Measurements from ENCODE around the gene FOXQ1. TPM values are rescaled to one million over a fixed set of nuclear protein-coding genes. Genes with fewer than 3 reads are reported as not detected.

Gene FOXQ1
- total and polyA plus RNA-seq, 2 of the 13 experiments (the other 11 are each of a cell fraction or from before 2014, with no cell fraction given) = 35.2 to 39.8 TPM

GRCh38 chr6:1263039-1263849 is 48.7 kb upstream of the FOXQ1 start (continued):
- TF ChIP-seq ZNF615 (CRISPR knock-in tag; IDR thresholded peaks at IDR 0.05; ENCODE audit: borderline replicate concordance) = no peak
- peak; percentile 93; the same call in 1 of the 2 replicates for TF ChIP-seq SMAD1 (CRISPR knock-in tag; IDR thresholded peaks at IDR 0.05; ENCODE audit: borderline replicate concordance, low read depth)
- TF ChIP-seq NR3C1 (CRISPR knock-in tag; IDR thresholded peaks at IDR 0.05) = no peak
- TF ChIP-seq ZNF678 (CRISPR knock-in tag; IDR thresholded peaks at IDR 0.05) = no peak
- no peak for TF ChIP-seq ZBTB21 (CRISPR knock-in tag; IDR thresholded peaks at IDR 0.05)
- TF ChIP-seq, protein P1, sequence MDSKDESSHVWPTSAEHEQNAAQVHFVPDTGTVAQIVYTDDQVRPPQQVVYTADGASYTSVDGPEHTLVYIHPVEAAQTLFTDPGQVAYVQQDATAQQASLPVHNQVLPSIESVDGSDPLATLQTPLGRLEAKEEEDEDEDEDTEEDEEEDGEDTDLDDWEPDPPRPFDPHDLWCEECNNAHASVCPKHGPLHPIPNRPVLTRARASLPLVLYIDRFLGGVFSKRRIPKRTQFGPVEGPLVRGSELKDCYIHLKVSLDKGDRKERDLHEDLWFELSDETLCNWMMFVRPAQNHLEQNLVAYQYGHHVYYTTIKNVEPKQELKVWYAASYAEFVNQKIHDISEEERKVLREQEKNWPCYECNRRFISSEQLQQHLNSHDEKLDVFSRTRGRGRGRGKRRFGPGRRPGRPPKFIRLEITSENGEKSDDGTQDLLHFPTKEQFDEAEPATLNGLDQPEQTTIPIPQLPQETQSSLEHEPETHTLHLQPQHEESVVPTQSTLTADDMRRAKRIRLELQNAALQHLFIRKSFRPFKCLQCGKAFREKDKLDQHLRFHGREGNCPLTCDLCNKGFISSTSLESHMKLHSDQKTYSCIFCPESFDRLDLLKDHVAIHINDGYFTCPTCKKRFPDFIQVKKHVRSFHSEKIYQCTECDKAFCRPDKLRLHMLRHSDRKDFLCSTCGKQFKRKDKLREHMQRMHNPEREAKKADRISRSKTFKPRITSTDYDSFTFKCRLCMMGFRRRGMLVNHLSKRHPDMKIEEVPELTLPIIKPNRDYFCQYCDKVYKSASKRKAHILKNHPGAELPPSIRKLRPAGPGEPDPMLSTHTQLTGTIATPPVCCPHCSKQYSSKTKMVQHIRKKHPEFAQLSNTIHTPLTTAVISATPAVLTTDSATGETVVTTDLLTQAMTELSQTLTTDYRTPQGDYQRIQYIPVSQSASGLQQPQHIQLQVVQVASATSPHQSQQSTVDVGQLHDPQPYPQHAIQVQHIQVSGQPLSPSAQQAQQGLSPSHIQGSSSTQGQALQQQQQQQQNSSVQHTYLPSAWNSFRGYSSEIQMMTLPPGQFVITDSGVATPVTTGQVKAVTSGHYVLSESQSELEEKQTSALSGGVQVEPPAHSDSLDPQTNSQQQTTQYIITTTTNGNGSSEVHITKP (CRISPR knock-in tag; IDR thresholded peaks at IDR 0.05; ENCODE audit: low read depth) = peak; percentile 39
- no peak for TF ChIP-seq SNAPC2 (CRISPR knock-in tag; IDR thresholded peaks at IDR 0.05)
- no peak; the same call in 1 of the 2 replicates for TF ChIP-seq NFYC (CRISPR knock-in tag; IDR thresholded peaks at IDR 0.05)
- no peak for TF ChIP-seq RFX5 (IDR thresholded peaks at IDR 0.05; ENCODE audit: low read depth, low read length)
- TF ChIP-seq JUN (CRISPR knock-in tag; IDR thresholded peaks at IDR 0.05) = no peak
- TF ChIP-seq ZNF260 (CRISPR knock-in tag; IDR thresholded peaks at IDR 0.05; ENCODE audit: borderline replicate concordance, low read depth) = 0 out of 2 replicates have a peak, but pooled peaks have one; percentile 49
- peak; percentile 74; the same call in 1 of the 2 replicates for TF ChIP-seq RFXAP (CRISPR knock-in tag; IDR thresholded peaks at IDR 0.05; ENCODE audit: borderline replicate concordance)
- peak; percentile 47 for TF ChIP-seq ZFX (CRISPR knock-in tag; IDR thresholded peaks at IDR 0.05; ENCODE audit: low read depth)
- TF ChIP-seq, protein P2, sequence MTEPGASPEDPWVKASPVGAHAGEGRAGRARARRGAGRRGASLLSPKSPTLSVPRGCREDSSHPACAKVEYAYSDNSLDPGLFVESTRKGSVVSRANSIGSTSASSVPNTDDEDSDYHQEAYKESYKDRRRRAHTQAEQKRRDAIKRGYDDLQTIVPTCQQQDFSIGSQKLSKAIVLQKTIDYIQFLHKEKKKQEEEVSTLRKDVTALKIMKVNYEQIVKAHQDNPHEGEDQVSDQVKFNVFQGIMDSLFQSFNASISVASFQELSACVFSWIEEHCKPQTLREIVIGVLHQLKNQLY (CRISPR knock-in tag; IDR thresholded peaks at IDR 0.05) = no peak
- no peak; the same call in 1 of the 2 replicates for TF ChIP-seq PHF21A (CRISPR knock-in tag; IDR thresholded peaks at IDR 0.05)
- no peak for TF ChIP-seq ZNF431 (CRISPR knock-in tag; IDR thresholded peaks at IDR 0.05; ENCODE audit: borderline replicate concordance, low read depth)
- TF ChIP-seq ZFP82 (CRISPR knock-in tag; IDR thresholded peaks at IDR 0.05; ENCODE audit: borderline replicate concordance) = no peak
- peak; percentile 37; the same call in 1 of the 2 replicates for TF ChIP-seq ZSCAN21 (CRISPR knock-in tag; IDR thresholded peaks at IDR 0.05; ENCODE audit: borderline replicate concordance)
- no peak for TF ChIP-seq FOXK2 (IDR thresholded peaks at IDR 0.05)
- no peak for TF ChIP-seq BHLHE40 (IDR thresholded peaks at IDR 0.05; ENCODE audit: low read length)
- TF ChIP-seq, protein P3, sequence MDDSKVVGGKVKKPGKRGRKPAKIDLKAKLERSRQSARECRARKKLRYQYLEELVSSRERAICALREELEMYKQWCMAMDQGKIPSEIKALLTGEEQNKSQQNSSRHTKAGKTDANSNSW (CRISPR knock-in tag; IDR thresholded peaks at IDR 0.05; ENCODE audit: borderline replicate concordance) = no peak
- no peak for TF ChIP-seq ZBTB42 (CRISPR knock-in tag; IDR thresholded peaks at IDR 0.05)
- peak; percentile 64 for TF ChIP-seq EHMT2 (IDR thresholded peaks at IDR 0.05; ENCODE audit: borderline replicate concordance, low read depth, low read length)
- no peak for TF ChIP-seq ZNF720 (CRISPR knock-in tag; IDR thresholded peaks at IDR 0.05)
- TF ChIP-seq ZBTB8A (CRISPR knock-in tag; IDR thresholded peaks at IDR 0.05; ENCODE audit: borderline replicate concordance, low read depth) = no peak
- no peak for TF ChIP-seq ZFP36L2 (CRISPR knock-in tag; IDR thresholded peaks at IDR 0.05)
- no peak for TF ChIP-seq ZNF432 (CRISPR knock-in tag; IDR thresholded peaks at IDR 0.05; ENCODE audit: borderline replicate concordance)
